Activated T-cell treated with anti-CD3 and anti-CD28 coated beads for 24 hours (primary cell): ENCODE measurements around the gene ZNF222.

Experiments used
- DNase-seq: peaks from one replicate; pipeline ENCODE4 v3.0.0-alpha.2; 2020; ENCODE audit warnings: low read depth

The ZNF222 gene

DNA sequence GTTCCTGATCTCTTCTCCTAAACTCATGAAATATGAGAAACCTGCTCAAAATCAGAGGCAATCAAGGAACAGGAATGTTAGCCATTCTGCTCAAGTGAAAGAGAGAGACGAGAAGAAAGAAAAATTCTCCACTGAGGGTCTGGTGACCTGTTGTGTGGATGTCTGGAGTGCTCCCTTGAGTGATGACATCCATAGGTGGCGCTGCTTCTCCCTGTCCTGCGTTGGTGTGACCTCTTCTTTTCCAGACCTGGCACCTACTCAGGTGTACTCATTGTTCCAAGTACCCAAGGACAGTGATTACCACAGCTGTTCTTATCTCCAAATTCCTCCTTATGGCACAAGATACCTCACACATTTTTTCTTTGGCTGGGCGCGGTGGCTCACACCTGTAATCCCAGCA lies 30.7 kb downstream of the ZNF222 start:
- DNase-seq = no peak

DNA sequence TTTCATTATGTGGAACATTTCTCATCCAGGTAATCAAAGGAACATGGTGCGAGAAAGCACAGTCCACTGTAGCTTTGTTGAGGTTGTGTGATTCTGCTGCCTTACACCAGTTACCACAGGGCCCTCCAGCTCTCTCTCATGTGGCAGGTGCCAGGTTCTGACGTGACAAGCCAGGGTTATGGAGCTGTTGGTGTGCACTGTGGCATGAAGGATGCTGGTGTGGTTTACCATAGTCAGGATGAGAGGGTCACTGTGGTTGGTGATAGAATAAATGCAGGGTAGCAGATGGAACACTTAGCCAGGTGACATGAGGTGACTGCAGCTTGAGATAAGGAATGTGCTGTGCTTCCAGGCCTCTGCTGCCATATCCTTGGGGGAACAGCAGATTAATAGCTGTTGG lies 34.0 kb downstream of the ZNF222 start:
- DNase-seq = no peak

DNA sequence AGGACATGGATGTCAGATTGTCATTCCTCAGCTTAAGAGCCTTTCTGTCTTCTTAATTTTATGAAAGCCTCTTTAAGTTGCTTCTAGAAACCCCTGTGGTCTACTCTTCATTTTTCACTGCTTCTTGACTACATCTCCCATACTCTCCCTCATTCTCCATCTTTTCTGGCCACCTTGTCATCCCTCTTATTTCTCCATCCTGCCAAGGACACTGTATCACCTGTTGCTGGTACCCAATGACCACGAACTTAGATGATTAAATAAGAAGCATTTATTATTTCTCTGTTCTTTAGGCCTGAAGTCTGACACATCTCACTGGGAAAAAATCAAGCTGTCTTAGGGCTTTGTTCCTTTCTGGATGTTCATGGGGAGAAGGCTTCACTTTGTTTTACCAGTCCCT lies 35.9 kb downstream of the ZNF222 start:
- DNase-seq = no peak

DNA sequence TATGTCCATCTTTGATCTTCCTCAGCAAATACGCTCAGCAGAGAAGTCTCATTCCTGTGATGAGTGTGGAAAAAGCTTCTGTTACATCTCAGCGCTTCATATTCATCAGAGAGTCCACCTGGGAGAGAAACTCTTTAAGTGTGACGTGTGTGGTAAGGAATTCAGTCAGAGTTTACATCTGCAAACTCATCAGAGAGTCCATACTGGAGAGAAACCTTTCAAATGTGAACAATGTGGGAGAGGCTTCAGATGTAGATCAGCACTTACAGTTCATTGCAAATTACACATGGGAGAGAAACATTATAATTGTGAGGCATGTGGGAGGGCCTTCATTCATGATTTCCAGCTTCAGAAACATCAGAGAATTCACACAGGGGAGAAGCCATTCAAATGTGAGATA lies 41.1 kb downstream of the ZNF222 start:
- DNase-seq = no peak

DNA sequence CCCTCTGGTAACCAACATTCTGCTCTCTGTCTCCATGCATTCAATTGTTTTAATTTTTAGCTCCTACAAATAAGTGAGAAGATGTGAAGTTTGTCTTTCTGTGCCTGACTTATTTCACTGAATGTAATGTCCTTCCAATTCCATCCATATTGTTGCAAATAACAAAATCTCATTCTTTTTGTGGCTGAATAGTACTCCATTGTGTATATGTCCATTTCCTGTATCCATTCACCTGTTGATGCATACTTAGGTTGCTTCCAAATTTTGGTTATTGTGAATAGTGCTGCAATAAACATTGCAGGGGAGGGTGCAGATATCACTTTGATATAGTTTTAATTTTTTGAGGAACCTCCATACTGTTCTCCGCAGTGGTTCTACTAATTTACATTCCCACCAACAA lies 44.2 kb downstream of the ZNF222 start:
- no peak for DNase-seq

DNA sequence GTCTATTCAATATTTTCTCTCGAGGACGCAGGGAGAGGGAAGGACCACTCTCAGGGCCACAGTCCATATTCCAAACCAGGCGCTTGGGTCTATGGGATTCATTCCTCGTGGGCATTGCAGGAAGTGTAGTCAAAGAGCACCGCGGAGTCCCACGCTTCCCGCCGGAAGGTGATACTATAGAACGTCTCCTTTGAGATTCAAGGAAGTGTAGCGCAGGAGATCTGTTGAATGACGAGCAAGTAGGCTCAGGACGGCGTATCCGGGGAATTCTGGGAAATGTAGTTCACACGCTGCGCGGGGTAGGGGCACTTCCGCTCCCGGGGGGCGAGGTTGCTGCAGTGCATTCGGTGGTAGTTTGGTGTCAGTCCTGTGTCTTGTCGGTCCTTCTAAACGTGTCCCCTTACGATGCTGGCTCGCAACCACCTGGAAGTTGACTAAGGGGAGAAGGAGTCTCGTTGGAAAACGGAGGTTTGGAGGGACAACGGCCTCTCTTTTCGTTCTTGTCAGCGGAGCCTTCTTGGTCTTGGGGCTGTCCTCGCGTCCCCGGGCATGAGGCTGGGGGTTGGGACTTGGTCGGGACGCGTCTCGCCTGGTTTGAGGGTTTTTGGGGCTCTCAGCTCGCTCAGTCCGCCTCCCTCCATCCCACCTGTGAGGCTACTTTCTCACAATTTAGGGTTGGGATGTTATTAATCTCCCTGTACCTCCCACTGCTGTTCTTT lies 46.8 kb downstream of the ZNF222 start, which contains the start of gene ZNF284:
ZNF284 (plus strand) TSS at position 336 of the 719 bp plus-strand sequence. CDS start 4,231 bp downstream, outside the sequence.
- DNase-seq = peak; percentile 79

DNA sequence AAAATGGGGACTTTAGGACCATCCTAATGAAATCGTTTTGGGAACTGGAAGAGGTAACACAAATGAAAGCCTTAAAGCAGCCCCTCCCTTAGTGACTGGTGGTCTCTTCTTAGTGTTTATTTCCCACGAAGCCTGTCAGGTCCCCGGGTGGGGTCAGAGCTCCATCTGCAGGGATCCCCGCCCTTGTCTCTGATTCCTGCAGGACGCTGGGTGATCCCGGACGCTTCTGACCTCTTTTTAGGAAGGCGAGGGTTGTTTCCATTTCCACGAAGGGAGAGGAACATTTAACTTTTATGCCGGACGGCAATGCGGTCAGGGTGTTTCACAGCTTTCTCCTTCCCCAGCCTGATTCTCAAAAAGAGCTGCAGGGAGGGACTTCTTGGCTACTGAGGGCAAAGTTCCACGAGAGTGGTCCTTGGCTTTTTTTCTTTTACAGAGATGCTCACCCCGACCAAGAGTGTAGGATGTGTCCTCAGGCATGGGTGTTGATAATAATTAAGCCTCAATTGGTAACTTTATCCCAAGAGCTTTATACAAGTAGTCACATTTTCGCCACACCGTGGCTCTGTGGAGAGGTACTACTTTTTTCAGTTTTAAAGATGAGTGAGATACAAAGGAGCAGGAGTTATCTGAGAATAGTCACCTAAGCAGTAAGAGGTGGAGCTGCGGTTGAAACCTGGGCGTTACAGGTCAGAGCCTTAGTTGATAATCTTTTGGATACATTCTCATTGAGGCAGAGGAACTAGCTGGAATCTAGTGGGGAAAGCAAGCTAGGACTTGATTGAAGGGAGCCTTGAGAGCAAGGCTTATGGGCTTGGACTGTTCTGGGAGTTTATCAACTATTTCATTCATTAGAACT lies 47.6 kb downstream of the ZNF222 start:
- no peak for DNase-seq

DNA sequence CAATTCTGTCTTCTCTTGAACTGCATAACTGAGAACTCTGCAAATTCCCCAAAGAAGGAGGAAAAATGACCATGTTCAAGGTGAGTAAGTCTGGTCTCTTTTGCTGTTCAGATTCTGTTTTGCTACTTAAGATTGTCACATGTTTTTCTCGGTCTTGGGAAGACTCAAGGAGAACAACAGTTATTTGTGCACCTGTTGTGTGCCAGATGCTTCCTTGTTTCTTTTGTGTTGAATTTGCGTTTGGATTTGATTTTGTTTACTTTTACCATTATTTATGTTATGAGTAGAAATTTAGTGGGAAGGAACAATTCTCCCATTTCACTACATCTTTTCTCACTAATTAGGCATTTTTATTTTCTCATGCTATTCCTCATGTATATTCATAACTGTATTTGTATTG lies 51.1 kb downstream of the ZNF222 start:
- DNase-seq = no peak
